ENCODE measurements around the gene KBTBD6. TPM values are rescaled to one million over a fixed set of nuclear protein-coding genes. Genes with fewer than 3 reads are reported as not detected.
"Not testable (repeated sequence)": the region's sequence is repeated elsewhere in the genome, so short reads cannot be mapped to it uniquely, and the experiment has no call there.

The KBTBD6 gene
- total RNA-seq, 1 donor from 2014 or later, result 6.0 TPM

DNA sequence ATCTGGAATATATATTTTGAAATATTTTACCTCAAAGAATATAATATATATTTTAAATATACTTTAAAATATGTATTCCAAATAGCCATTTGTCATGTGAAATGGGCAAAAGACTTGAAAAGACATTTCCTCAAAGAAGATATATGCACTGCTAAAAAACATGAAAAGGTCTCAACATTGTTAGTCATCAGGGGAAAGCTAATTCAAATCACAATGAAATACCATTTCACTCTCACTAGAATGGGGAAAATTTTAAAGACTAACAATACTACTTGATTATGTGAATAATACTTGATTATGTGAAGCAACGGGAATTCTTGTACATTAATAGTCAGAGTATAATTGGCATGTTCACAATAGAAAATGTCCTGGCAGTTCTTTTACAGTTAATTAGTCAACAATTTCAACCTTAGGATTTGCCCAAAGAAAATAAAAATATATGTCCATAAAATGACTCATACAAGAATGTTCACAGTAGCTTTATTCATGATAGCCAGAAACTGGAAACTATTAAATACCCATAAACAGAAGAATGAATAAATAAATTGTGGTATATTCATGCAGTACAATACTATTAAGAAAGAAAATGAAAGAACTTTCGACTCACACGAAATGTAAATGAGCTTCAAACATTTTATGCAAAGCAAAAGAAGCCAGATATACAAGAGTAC, 6.8 kb upstream of the KBTBD6 start:
- ChIA-PET CTCF (no interaction called here), POLR2A (no interaction called here)
- Mint-ChIP-seq H3K4me1 (peaks cover 4% of the 10 kb centered on the region), H3K27ac (no peak overlapping the region), H3K27me3 (no peaks in the 10 kb centered on the region), H3K4me3 (no peak overlapping the region), H3K36me3 (ENCODE audit: low read depth) (no peaks in the 10 kb centered on the region), H3K9me3 (no peaks in the 10 kb centered on the region)
- intact Hi-C loops (cut with micrococcal nuclease), result no loop called here
- TF ChIP-seq, protein P1, sequence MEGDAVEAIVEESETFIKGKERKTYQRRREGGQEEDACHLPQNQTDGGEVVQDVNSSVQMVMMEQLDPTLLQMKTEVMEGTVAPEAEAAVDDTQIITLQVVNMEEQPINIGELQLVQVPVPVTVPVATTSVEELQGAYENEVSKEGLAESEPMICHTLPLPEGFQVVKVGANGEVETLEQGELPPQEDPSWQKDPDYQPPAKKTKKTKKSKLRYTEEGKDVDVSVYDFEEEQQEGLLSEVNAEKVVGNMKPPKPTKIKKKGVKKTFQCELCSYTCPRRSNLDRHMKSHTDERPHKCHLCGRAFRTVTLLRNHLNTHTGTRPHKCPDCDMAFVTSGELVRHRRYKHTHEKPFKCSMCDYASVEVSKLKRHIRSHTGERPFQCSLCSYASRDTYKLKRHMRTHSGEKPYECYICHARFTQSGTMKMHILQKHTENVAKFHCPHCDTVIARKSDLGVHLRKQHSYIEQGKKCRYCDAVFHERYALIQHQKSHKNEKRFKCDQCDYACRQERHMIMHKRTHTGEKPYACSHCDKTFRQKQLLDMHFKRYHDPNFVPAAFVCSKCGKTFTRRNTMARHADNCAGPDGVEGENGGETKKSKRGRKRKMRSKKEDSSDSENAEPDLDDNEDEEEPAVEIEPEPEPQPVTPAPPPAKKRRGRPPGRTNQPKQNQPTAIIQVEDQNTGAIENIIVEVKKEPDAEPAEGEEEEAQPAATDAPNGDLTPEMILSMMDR (IDR thresholded peaks at IDR 0.05), result no peak
- no peak for ATAC-seq (ENCODE audit: low read depth)
- no peak for DNase-seq

DNA sequence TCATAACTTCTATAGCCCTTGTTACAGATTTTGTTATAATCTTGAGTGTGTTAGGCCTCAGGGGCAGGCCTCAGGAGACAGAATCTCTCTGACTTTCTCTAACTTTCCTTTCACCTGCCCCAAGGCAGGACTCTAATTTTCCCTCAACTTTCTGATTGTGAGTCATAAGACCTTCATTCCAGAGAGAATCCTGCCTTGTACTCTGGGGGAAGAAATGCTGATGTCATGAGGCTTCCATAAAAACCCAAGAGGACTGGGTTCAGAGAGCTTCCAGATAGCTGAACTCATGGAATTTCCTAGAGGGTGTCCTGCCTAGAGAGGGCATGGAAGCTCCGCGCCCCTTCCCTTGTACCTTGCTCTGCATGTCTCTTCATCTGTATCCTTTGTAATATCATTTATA, 5.3 kb upstream of the KBTBD6 start:
- Mint-ChIP-seq H3K4me1 (peaks cover 16% of the 10 kb centered on the region), H3K27me3 (no peaks in the 10 kb centered on the region), H3K36me3 (ENCODE audit: low read depth) (no peaks in the 10 kb centered on the region), H3K4me3 (no peak overlapping the region), H3K9me3 (no peaks in the 10 kb centered on the region), H3K27ac (no peak overlapping the region)
- POLR2A ChIA-PET, result no interaction called here
- TF ChIP-seq, protein P1 (IDR thresholded peaks at IDR 0.05), result no peak
- DNase-seq (no peak), ATAC-seq (ENCODE audit: low read depth) (no peak)
- CTCF ChIA-PET, result no interaction called here
- intact Hi-C loops (cut with micrococcal nuclease), result no loop called here

DNA sequence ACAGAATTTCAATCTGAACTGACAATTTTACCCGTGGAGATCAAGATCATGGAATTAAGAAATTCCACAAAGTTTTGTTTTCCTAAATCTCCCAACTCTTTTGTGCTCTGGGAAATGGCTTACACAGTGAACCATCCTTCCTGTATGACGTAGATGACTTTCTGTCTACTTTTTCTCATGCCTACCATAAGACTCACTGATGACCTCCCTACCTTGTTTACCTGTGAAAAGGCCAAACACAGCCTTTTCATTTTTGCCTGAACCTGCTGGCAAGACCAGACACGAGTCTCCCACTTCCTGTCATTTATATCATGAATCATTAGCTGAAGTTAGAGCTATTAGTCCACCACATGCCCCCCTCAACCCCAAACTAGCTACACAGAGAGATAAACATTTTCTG, 4.6 kb upstream of the KBTBD6 start:
- DNase-seq (no peak), ATAC-seq (ENCODE audit: low read depth) (no peak)
- H3K36me3 Mint-ChIP-seq (ENCODE audit: low read depth), result peaks cover 7% of the 10 kb centered on the region
- POLR2A ChIA-PET, result interaction anchor here (1.1 kb wide), 1 partner anchor 57 kb away, joined by 3 read pairs; the partner anchor contains the start of gene KBTBD7
- intact Hi-C loops (cut with micrococcal nuclease), result no loop called here
- no peaks in the 10 kb centered on the region for H3K9me3 Mint-ChIP-seq
- CTCF ChIA-PET, result interaction anchor here (1.2 kb wide), 1 partner anchor 63 kb away, joined by 4 read pairs; no protein-coding TSS in a partner anchor
- H3K4me3 Mint-ChIP-seq, result no peak overlapping the region
- no peaks in the 10 kb centered on the region for H3K27me3 Mint-ChIP-seq
- no peak overlapping the region for H3K27ac Mint-ChIP-seq
- TF ChIP-seq, protein P1 (IDR thresholded peaks at IDR 0.05), result no peak
- peaks cover 23% of the 10 kb centered on the region for H3K4me1 Mint-ChIP-seq

DNA sequence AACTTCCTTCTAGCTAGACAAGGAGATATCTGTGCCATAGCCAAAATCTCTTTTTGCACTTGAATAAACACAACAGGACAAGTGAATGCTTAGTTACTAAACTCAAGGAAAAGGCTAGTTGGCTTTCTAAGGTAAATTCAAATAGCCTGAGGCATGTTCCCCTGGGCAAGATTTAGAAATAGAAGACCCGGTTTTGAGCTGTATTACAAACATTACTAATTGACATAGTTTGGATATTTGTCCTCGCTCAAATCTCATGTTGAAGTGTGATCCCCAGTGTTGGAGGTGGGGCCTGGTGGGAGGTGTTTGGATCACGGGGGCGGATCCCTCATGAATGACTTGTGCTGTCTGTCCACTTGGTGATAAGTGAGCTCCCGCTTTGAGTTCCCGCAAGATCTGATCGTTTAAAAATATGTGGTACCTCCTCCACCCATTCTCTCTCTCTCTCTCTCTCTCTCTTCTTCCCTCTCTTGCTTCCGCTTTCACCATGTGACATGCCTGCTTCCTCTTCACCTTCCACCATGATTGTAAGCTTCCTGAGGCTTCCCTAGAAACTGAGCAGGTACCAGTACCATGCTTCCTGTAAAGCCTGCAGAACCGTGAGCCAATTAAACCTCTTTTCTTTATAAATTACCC, 3.9 kb upstream of the KBTBD6 start:
- H3K27me3 Mint-ChIP-seq, result no peaks in the 10 kb centered on the region
- DNase-seq, result no peak
- intact Hi-C loops (cut with micrococcal nuclease), result no loop called here
- ChIA-PET POLR2A (interaction anchor here (0.7 to 1.1 kb wide), 2 partner anchors 49 to 58 kb away, joined by 3 read pairs; partner anchors contain the start of gene KBTBD7), CTCF (interaction anchor here (1.2 kb wide), 1 partner anchor 62 kb away, joined by 4 read pairs; no protein-coding TSS in a partner anchor)
- peaks cover 7% of the 10 kb centered on the region for H3K36me3 Mint-ChIP-seq (ENCODE audit: low read depth)
- no peaks in the 10 kb centered on the region for H3K9me3 Mint-ChIP-seq
- TF ChIP-seq, protein P1 (IDR thresholded peaks at IDR 0.05), result no peak
- no peak for ATAC-seq (ENCODE audit: low read depth)
- no peak overlapping the region for H3K4me3 Mint-ChIP-seq
- H3K27ac Mint-ChIP-seq, result no peak overlapping the region
- H3K4me1 Mint-ChIP-seq, result peaks cover 30% of the 10 kb centered on the region

DNA sequence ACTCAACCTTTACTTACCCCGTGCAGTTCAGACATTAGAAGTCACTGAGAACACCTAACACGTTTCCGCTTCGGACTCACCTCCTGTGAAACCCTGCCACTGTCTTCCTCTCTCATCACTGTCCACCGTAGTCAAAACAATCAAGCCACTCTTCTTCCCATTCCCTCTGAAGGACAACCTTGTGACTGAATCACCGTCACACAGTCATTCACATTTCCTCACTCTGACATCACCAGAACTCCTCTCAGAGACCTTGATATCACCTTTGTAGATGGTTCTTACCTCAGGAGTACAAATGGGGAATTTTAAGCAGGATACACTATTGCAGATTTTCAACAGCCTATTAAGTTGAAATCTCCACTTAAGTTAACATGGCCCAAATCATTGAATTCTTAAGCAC, 1.3 kb upstream of the KBTBD6 start:
- ATAC-seq (ENCODE audit: low read depth) (no peak), DNase-seq (no peak)
- H3K27ac Mint-ChIP-seq, result no peak overlapping the region
- intact Hi-C loops (cut with micrococcal nuclease), result loop anchor here (2.0 to 5.0 kb wide), 3 partner anchors 57 to 212 kb away; no protein-coding TSS in a partner anchor
- CTCF ChIA-PET, result no interaction called here
- H3K36me3 Mint-ChIP-seq (ENCODE audit: low read depth), result peaks cover 7% of the 10 kb centered on the region
- POLR2A ChIA-PET, result interaction anchor here (0.7 kb wide), 1 partner anchor 64 kb away, joined by 3 read pairs; no protein-coding TSS in a partner anchor
- H3K4me3 Mint-ChIP-seq, result peak overlapping the region; percentile 98
- peaks cover 42% of the 10 kb centered on the region for H3K4me1 Mint-ChIP-seq
- H3K27me3 Mint-ChIP-seq, result no peaks in the 10 kb centered on the region
- TF ChIP-seq, protein P1 (IDR thresholded peaks at IDR 0.05), result no peak
- no peaks in the 10 kb centered on the region for H3K9me3 Mint-ChIP-seq

DNA sequence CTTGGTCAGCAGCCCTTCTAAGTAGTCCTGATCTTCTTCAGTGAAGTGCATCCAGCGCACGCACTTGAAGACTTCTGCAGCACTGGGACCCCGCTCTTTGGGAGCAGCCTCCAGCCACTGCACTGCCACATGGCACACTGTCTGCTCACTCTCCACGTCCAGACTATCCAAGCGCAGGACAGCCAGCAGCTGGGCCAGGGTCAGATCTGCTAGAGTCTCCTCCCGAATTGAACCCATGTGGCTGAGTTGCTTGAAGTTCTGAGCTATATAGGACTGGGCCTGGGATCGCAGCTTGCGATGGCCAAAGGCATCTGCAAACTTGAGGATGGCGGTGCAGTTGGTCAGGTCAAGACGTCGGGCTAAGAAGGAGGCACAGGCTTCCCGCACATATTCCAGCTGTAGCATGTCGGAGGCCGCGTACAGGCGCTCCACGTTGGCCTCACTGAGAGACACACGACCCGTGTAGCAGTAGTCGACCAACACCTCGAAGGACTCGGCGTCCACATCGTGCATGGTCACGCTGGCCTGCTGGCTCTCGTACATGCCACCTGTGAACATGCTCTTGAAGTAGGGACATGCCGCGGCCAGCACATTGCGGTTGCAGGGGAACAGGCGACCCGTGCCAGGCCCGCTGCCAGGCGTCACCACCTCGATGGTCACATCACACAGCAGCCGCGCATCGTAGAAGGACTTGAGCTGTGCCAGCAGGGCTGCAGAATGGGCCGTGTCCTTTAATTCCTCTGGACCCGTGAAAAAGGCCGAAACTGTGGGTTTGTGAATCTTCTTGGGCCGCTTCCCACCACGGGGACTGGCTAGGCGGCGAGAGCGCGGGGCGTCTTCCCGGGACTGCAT, 716 bp downstream of the KBTBD6 start:
- ATAC-seq (ENCODE audit: low read depth), result peak; percentile 3
- DNase-seq; CTCF ChIA-PET; H3K9me3 Mint-ChIP-seq; H3K36me3 Mint-ChIP-seq (ENCODE audit: low read depth); H3K27me3 Mint-ChIP-seq: not testable (repeated sequence)
- peak overlapping the region; percentile 91 for H3K27ac Mint-ChIP-seq
- H3K4me1 Mint-ChIP-seq, result peaks cover 47% of the 10 kb centered on the region
- H3K4me3 Mint-ChIP-seq, result peak overlapping the region; percentile 98
- intact Hi-C loops (cut with micrococcal nuclease), result loop anchor here (1.0 to 5.0 kb wide), 11 partner anchors 55 to 1477 kb away; partner anchors contain the start of genes COG6, KBTBD7, MTRF1 and NAA16
- POLR2A ChIA-PET, result interaction anchor here (0.9 to 1.6 kb wide), 2 partner anchors 68 to 210 kb away, joined by 3 read pairs; no protein-coding TSS in a partner anchor

DNA sequence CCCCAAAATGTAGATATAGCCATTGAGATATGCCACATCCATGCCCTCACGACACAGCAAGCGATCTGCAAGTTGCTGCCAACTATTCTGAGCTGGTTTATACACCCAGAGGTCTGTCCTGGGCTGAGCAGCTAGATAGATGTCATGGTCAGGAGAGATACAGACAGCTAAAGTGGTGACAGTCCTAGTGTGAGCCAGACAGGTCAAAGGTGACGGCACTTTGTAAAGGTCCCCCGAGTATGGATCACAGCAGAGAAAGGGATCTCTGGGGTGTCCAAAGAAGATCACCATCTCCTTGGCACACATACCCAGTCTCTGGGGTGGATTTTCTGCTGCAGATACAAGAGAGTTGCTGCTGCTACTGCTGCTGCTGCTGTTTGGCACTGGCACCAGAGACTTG, 1.4 kb downstream of the KBTBD6 start:
- CTCF ChIA-PET; DNase-seq; H3K36me3 Mint-ChIP-seq (ENCODE audit: low read depth); H3K9me3 Mint-ChIP-seq; H3K27me3 Mint-ChIP-seq; ATAC-seq (ENCODE audit: low read depth): not testable (repeated sequence)
- intact Hi-C loops (cut with micrococcal nuclease), result loop anchor here (5.0 kb wide), 2 partner anchors 54 to 209 kb away; no protein-coding TSS in a partner anchor
- POLR2A ChIA-PET, result interaction anchor here (0.9 kb wide), 1 partner anchor 68 kb away, joined by 3 read pairs; no protein-coding TSS in a partner anchor
- H3K4me3 Mint-ChIP-seq, result peak overlapping the region; percentile 98
- peak overlapping the region; percentile 27 for H3K27ac Mint-ChIP-seq
- peaks cover 47% of the 10 kb centered on the region for H3K4me1 Mint-ChIP-seq
